Measurements from ENCODE around the gene CUEDC1.

Gene CUEDC1

DNA sequence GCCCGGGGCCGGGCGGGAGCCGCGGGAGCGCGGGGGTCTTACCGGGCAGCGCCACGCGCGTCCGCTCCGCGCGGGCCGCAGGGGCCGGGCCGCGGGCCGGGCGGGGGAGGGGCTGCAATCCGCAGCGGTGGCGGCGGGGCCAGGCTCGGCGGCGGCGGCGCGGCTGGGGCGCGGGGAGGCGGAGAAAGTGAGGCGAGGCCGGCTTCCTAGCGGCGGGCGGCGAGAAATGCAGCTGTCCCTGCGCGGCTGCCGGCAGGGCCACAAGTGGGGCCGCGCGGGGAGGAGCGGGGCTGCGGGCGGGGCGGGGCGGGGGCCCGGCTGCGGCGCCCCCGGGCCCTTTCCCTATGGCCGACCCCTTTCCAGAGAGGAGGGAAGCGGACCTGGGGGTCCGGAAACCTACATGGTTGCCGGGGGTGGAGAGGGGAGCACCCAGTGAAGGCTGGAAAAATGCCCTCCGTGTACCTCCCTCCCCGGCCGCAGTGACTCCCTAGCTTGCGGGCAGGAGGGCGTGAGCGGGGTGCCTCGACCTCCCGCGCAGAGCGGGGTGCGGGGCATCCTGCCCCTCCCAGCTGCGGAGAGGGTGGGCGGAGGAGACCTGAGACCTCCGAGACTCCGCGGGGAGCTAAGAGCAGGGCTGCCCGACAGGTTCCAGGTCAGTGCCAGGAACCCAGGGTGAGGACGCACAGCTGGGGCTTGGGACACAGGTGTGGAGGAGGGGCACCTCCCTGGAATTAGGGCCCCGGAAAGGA is at the start of gene CUEDC1:
TSS of gene CUEDC1 (minus strand) at position 230 of the 749 bp plus-strand sequence. CDS start 69,848 bp downstream, outside the sequence.
- peak; percentile 86 for DNase-seq

- DNase-seq: no peak
Measured at GRCh38 chr17:58004060-58004459, 48.8 kb upstream of the CUEDC1 start.

- DNase-seq: no peak
Measured at GRCh38 chr17:58002973-58003372, 47.8 kb upstream of the CUEDC1 start.

DNA sequence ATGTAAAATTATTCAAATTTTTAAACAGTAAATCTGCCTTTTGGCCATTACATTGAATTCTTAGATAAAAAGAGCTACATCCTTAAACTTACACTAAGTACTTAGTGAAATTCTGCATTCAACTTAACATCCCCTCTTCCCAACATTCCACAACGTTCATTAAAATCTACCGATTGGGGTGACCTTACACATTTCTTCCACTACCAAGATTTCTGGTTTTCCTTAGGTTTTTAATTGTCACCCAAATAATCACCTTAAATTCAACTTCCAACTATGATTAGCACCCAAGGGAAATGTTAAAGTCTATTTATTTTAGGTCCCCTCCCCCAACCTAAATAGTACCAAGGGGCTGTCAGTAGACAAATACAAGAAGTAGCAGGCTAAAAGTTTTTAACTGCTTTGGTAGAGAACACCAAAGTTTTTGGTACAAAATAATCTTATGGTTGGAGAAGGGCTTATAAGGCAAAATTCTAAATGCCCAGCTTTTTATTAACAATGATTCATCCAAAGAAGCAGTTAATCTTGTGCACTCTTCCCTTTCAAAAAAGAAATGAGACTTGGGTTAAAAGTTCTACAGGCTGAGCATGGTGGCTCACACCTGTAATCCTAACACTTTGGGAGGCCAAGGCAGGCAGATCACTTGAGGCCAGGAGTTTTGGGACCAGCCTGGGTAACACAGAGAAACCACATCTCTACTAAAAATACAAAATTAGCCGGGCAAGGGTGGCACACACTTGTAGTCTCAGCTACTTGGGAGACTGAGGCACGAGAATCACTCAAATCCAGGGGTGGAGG is 47.1 kb upstream of the CUEDC1 start:
- no peak for DNase-seq

- DNase-seq: no peak
Measured at GRCh38 chr17:58001461-58002124, 46.4 kb upstream of the CUEDC1 start.

DNA sequence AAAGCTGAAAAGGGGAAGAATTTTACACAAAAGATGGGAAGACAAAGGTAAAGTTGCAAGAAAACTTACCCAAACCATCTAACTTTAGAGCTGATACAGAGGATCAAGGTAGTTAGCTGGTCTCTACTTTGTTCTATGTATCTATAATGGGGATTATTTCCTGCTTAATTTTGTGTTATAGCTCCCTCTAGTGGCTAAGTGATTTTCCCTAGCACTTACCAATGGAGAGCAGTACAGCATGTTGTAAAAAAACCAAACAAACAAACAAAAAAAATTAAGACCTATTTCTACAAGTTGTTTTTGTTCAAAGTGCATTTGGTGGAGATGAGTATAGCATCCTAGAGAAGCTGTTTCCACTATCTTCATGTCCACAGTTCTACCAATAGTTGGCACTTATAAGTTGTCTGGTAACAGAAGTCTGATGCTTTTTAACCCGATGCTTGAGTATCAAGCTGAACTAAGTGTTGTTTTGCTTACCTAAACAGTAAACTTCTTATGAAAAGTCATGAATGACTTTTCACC is 44.3 kb upstream of the CUEDC1 start:
- DNase-seq: peak; percentile 85

DNA sequence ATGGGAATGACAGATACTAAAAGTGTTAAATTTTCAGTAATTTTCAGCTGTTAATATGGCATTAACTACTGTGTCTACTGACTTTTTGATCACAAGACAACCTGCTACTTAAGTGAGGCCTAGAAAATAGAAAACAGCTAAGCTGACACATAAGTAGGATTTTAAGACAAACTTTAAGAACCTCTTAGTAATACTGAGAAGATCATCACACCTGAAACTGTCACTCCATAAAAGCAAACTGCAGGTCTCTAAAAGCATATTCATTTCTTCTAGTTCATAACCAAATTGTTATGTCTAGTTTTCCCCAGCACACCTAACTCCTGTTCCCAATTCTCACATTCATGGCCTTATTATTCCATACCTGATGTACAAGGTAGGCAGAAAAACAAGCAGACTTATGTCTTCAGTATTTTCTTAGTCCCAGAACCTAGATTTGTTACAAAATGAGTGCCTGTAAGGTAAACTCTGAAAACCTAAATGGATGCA is 43.8 kb upstream of the CUEDC1 start:
- DNase-seq: no peak

GRCh38 chr17:57997085-57997809 is 42.0 kb upstream of the CUEDC1 start:
- DNase-seq: no peak

GRCh38 chr17:57995076-57995956 is 40.1 kb upstream of the CUEDC1 start:
- peak; percentile 77 for DNase-seq

- DNase-seq: no peak
Measured at GRCh38 chr17:57994436-57994835, 39.2 kb upstream of the CUEDC1 start.

DNA sequence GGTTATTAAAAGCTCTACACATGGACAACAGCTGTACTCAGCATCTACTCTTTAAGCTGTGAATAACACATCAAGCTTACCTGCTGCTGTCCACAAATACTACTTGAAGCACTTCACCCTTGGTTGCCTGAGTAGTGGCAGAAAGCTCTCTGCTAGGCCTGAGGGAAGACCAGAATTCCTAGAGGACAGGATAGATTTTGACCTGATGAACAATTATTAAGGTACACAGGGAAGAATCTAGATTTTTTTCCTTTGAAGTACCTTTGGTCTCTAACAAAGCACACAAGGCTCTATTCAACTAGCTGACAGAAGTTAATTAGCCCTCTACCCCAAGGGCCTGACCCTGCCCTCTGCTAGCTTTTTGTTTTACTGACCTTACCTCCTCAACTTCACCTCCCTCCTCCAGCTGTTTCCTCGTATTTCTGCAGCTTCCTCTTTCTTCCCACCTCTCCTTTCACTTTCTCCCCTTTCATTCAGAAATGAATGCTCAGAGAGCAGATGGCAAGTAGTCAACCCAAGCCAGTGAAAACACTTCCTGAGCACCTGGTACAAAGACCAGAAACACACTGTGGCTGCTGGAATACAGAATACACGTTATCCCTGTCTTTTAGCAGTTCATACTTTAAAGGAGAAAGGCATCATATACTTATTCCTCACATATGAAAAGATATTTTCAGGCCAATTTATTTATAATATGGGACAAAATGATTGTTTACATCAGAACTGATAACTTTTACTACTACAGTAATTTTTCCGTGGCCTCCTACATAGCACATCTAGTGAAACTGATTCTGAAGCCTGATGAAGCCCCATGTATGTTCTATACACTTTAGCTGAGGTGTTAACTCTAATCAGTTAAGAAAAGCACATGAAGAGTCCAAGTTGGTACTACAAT is 38.5 kb upstream of the CUEDC1 start:
- DNase-seq: peak; percentile 42

GRCh38 chr17:57991537-57991936 is 36.3 kb upstream of the CUEDC1 start:
- no peak for DNase-seq

DNA sequence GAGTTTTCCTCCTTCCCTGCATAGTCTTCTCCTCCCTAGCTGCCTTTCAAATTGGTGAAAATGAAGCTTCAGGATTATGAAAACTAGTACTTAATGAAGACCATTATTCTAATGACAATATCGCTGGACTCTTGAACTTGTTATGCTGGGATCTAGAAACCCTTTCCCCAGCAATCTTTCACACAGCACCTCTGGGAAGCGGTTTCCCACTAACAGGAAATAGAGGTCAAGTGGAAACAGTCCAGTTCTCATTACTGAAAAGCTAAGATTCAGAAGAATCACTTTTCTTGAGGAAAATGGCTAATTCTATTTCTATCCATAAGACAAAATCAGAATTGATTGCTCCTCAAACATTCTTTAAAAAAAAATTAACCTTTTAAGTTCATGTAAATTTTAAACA is 34.8 kb upstream of the CUEDC1 start:
- DNase-seq: no peak

DNA sequence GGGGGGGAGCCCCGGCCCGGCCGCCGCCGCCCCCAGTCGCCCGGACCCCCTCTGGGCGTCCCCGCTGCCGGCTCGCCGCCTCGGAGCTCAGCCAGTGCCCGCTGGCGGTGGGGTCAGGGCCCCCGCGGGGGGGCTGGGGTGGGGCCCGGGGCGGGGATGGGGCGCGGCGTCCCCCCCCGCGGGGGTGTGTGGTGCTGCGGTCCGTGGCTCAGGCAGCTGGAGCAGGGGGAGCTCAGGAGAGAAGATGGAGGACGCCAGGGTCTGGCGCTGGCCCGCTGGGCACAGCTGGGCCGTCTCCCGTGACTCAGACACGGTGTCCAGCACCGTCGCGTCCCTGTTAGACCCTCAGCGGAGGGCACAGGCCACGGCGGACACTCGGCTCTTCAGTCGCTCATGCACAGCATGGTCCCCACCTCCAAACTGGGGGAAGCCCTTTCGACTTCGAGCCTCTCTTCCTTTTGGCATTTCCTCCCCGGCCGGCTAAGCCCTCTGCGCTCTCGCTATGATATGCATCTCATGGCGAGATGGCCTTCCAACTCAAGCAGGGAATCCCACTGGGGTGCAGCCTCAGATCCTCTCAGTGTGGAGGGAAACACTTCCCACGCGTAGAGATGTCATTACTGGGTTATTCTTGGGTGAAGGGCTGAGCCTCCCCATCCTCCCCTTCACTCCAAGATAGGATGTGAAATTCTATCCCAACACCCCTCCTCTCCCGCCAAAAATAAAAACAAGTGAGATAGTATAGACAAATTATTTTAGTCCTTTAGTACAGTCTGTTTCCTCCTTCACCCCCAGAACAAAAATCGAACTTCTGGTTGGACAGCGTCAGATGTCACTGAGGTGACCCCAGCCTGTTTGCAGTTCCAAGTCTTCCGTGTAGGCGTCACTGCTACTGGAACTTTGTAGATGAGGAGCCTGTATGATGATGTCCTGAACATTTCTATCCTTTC is 33.4 kb upstream of the CUEDC1 start:
- DNase-seq: peak; percentile 64

GRCh38 chr17:57987581-57988300 is 32.5 kb upstream of the CUEDC1 start, which contains the start of gene VEZF1:
Gene VEZF1, minus strand, starts transcription at chr17:57988254. Its CDS starts 143 bp downstream, at chr17:57988111.
- DNase-seq: peak; percentile 84

GRCh38 chr17:57986841-57987580 is 31.8 kb upstream of the CUEDC1 start:
- peak; percentile 88 for DNase-seq

DNA sequence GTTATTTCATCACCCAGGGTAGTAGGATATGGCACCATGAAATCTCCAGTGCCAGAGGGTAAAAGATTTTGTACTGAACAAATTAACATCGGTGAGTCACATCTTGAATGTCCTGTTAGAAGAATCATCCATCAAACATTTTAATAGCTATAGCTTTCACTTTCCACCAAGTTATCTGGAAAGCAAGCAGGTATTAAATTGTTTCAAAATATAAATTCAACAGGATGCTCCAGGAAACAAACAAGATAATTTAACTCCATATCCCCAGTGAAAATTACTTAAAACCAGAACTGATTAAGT is 30.4 kb upstream of the CUEDC1 start:
- peak; percentile 73 for DNase-seq

Measured in suppressor macrophage treated with lipopolysaccharide for 4 hours (primary cell).